Stimulated activated CD4-positive, alpha-beta T cell treated with anti-CD3 and anti-CD28 coated beads, Interleukin-4, amount 100 ng/mL, for 24 hours (primary cell): ENCODE measurements around the gene VAV1.

Source experiments
- DNase-seq: peaks from one replicate; pipeline ENCODE4 v3.0.0-alpha.2; 2020

VAV1 gene, protein sequence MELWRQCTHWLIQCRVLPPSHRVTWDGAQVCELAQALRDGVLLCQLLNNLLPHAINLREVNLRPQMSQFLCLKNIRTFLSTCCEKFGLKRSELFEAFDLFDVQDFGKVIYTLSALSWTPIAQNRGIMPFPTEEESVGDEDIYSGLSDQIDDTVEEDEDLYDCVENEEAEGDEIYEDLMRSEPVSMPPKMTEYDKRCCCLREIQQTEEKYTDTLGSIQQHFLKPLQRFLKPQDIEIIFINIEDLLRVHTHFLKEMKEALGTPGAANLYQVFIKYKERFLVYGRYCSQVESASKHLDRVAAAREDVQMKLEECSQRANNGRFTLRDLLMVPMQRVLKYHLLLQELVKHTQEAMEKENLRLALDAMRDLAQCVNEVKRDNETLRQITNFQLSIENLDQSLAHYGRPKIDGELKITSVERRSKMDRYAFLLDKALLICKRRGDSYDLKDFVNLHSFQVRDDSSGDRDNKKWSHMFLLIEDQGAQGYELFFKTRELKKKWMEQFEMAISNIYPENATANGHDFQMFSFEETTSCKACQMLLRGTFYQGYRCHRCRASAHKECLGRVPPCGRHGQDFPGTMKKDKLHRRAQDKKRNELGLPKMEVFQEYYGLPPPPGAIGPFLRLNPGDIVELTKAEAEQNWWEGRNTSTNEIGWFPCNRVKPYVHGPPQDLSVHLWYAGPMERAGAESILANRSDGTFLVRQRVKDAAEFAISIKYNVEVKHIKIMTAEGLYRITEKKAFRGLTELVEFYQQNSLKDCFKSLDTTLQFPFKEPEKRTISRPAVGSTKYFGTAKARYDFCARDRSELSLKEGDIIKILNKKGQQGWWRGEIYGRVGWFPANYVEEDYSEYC

DNA sequence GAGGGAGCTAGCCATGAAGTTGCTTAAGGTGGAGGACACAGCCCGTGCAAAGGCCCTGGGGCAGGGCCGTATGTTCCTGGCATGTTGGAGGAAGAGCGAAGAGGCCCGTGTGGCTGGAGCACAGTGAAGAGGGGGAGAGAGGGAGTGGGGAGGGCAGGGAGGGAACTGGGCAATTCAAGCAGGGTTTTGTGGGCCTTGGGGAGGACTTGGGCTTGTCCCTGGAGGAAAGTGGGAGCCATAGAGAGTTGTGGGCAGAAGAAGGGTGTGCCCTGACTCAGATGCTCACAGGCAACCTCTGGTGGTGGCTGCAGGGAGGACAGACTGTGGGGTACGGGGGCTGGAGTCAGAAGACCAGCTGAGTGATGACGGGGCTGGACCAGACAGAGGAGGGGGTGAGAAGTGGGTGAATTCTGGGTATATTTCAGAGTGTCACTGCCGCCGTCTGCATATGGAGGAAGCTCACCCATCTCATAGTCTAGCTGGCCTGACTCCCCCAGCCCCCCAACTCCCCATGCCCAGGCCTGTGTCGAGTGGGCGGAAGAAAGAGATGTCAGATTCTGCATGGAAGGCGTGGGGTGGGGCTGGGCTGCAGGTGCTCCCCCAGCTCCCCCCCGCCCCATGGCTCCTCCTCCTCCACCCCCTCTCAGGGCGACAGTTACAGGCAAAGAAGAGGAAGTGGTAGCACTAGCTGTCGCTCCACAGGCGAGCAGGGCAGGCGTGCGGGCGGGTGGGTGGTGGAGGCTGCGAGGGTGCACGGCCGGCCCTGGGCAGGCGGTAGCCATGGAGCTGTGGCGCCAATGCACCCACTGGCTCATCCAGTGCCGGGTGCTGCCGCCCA is at the start of gene VAV1:
TSS of gene VAV1 (plus strand) at position 681 of the 838 bp plus-strand sequence. CDS start at position 781, 100 bp downstream.
- DNase-seq, result peak; percentile 74

DNA sequence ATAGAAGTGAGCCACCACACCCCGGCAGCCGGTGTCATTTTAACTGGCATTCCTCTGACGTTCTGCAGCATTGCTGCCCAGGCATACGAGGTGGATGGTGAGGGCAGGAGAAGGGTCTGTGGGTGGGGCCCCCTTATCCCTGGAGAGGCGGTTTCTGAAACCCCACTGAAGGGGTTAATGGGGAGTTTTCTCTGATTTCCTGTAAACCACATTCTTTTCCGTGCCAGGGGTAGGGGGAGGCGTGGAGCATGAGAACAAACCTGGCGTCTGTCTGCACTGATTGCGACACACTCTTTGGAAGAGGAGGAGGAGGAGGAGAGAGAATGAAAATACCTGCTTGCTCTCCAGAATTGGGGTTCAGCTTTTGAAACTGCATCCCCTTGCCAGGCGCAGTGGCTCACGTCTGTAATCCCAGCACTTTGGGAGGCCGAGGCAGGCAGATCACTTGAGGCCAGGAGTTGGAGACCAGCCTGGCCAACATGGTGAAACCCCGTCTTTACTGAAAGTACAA is 49.3 kb upstream of the VAV1 start:
- DNase-seq, result no peak

- no peak for DNase-seq
Observed at GRCh38 chr19:6723738-6724137, 48.8 kb upstream of the VAV1 start.

- DNase-seq, result no peak
Observed at GRCh38 chr19:6724631-6725492, 47.6 kb upstream of the VAV1 start.

DNA sequence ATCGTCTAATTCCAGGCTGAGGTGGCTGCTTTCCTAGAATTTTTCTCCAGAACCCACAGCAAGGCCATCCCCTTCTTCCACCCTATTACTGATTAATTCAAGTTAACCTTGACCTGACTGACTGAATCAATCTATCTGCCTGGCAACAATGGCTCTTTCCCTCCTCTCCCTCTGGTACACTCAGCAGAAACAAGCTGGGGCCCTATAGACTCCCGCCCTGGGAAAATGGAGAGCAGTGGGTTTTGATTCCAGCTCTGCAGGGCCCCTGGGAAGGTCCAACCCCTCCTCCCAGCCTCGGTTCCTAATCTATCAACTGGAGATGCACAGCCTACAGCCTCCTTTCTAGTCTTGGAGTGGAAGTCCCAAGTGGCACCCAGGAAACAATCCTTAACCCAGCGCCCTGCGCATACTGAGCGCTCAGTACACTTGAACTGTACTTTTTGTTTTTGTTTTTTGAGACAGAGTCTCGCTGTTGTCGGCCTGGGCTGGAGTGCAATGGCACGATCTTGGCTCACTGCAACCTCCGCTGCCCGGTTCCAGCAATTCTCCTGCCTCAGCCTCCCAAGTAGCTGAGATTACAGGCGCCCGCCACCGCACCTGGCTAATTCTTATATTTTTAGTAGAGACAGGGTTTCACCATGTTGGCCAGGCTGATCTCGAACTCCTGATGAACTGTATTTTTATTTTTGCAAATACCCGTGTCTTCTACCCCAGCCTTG is 46.8 kb upstream of the VAV1 start:
- no peak for DNase-seq

- DNase-seq, result no peak
Observed at GRCh38 chr19:6728346-6728745, 44.2 kb upstream of the VAV1 start.

DNA sequence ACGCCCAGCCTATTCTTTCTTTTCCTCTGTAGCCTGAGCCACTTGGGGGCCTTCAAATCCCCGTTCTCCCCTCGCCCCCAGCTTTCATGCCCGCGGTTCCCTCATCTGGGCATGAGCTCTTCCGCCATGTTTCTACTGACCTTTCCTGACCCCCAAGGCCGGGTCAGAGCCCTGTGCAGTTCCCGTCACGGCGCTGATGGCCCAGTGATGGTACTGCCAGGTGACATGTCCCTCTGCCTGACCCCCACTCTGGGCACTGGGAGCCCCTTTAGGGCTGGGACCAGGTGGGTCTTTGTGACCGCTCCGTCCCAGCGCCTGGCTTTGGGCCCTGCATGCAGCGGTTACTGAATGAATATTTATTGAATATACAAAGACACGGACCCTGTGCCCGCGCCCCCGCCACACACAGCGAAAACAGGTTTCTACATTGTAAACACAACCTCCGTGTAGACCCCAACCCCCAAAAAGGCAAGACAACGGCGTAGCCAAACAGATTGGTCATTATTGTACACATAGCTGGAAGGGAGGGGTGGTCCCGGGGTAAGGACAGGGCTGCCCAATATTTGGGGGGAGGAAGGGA is 42.8 kb upstream of the VAV1 start:
- no peak for DNase-seq

DNA sequence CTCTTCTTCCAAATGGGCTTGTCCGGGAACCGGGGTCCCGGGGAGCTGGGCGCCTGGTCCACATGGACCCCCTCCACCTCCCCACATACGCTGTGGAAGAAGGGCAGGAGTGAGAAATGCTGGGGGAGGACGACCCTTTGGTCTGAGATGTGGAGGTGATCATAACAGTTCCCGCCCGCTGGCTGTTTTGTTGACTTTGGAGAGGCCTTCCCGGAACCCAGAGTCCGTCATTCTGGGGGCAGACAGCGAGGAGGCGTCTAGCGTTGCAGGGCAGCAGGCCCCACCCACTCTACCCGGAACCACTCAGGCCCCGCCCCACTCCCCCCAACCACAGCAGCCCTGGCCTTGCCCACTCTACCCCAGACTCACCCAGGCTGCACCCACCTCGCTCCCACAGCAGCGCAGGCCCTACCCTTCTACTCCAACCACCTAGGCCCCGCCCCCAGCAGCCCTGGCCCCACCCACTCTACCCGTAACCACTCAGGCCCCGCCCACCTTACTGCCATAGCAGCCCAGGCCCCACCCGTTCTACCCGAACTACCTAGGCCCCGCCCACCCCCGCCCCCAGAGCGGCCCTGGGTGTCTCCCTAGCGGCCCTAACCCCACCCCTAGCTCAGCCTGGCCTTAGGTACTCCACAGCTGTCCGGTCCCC is 42.2 kb upstream of the VAV1 start:
- DNase-seq, result peak; percentile 52

GRCh38 chr19:6730941-6731670 is 41.4 kb upstream of the VAV1 start:
- DNase-seq, result no peak

DNA sequence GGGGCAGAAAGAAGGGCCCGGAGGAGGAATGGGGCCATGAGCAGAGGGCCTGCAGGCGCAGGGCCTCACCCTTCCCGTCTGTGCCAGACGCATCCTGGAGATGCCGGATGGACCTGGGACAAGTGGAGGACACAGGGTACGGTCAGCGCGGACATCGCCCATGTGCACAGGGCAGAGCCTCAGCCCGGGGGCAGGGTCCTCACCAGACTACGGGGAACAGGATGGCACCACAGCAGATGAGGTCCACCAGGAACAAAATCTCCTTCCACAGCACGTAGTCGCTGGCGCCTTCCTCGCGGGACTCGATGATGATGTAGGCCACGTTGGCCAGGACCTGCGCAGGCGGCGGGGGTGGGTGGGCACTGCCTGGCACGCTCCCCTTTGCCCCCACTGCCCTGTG is 40.7 kb upstream of the VAV1 start:
- DNase-seq, result no peak

- DNase-seq, result no peak
Observed at GRCh38 chr19:6732803-6733337, 39.6 kb upstream of the VAV1 start.

- DNase-seq, result no peak
Observed at GRCh38 chr19:6733338-6734095, 39.0 kb upstream of the VAV1 start.

GRCh38 chr19:6734096-6734696 is 38.3 kb upstream of the VAV1 start:
- no peak for DNase-seq

DNA sequence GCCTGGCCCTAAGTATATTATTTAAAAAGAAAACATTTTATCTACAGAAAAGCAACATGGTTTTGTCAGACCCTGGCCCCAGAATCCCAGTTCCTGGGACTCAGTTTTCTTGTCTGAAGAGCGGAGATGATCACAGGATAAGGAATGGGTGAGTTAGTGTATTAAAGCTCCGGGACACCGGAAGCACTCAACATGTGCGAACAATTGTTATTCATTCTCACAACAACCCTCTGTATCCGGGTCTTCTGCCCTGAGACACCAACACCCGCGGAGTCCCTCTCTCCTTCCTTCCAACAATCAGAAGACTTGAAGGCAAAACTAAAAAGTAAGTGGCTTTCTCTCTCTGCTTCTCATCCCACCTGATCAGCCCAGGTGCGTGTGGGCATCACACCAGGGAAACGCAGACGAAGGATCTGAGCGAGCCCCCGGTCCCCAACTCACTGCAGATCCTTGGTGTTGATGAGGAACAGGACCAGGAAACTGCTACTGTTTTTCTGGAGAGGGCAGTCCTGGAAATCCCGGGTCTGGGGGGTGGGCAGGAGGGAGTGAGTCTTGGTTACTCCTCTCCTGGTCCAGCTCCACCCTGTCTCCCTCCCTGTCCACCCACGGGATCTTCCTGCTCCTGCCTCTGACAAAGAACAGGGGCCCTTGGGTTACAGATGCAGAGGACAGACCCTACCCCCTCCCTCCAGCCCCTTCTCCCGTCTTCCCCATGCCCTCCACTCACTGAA is 37.2 kb upstream of the VAV1 start:
- DNase-seq, result no peak

- peak; percentile 75 for DNase-seq
Observed at GRCh38 chr19:6736169-6736916, 36.2 kb upstream of the VAV1 start.

DNA sequence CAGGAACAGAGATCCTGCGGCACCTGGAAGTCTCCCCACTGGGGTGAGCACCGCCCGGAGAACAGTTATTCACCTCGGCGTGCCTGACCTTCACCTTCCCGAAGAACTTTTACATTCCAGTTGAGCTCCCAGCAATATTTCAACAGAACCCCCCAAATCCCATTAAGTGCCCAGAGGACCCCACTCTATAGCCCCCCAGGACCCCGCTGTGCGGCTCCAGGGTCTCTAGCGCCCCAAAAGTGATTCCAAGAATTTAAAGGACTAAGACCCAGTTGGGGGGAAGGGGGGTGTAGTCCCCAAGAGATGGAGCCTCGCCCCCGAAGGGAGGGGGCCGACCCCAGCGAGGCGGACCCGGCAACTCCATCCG is 35.6 kb upstream of the VAV1 start:
- no peak for DNase-seq
